Measurements from ENCODE around the gene TSPAN18. TPM values are rescaled to one million over a fixed set of nuclear protein-coding genes. Genes with fewer than 3 reads are reported as not detected.

Gene TSPAN18
- total RNA-seq, 1 donor from 2014 or later: 17.0 TPM

DNA sequence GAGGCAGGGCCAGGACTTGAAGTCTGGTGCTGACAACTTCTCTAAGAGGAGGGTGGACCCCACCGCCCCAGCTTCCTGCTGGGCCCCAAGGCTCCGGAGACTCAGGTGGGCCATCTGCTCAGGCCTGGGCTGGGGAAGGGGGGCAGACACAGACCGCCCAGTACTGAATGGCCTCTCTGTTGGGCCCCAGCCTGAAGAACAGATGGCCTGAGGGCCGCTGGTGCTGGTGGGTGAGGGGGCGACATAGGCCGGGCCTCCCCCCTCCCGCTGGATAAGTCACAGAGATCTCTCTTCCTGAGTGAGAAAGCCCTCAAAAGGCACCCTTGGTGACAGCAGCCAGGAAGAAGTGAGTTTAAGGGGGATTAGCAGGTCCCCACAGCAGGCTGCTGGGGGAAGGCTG lies 236.4 kb downstream of the TSPAN18 start:
- no peak for DNase-seq

DNA sequence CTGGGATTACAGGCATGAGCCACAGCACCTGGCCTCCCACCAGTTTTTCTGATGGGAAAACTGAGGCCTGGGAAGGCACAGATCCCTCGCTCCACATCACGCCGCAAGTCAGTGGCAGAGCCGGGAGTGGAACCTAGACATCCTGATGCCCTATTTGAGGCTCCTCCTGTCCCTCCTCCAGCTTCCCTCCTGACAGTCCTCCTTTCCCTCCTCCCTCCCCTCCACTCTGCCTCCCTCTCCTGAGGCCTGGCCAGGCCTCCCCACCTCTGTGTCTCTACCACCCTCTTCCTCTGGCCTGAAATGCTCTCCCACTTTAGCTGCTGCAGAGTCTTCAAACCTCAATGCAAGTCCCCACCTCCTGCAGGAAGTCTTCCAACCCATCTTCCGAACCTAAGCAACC lies 237.2 kb downstream of the TSPAN18 start:
- DNase-seq: no peak

DNA sequence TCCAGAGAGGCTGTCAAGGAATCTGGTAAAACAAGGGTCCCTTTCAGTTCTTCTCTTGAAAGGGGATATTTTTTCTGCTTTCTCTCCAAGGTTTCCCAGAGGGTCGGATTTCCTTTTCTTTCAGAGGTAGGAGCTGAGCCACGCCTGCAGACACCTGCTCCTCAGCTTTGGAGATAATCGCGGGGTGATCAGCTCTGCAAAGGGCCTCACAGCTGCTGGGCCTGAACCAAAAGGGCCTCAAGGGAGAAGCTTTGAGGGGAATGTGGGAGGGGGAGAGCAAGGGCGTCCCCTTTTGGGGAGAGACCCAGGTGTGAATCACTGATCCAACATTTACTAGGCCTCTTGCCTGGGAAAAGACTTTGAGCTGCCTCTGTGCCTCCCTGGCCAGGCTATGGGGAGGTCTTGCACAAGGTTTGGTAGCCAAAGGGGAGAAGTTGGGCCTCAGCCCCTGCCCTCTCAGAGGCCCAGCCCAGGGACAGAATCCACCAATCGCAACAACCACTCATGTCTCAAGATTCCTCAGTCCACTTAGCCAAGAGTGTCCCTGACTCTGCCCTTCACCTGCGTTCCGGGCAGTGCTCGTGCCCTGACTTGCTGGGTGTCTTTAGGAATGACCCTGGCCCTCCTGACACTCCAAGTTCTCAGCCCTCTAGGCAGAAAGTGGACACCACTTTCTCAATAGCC lies 237.9 kb downstream of the TSPAN18 start:
- DNase-seq: no peak

DNA sequence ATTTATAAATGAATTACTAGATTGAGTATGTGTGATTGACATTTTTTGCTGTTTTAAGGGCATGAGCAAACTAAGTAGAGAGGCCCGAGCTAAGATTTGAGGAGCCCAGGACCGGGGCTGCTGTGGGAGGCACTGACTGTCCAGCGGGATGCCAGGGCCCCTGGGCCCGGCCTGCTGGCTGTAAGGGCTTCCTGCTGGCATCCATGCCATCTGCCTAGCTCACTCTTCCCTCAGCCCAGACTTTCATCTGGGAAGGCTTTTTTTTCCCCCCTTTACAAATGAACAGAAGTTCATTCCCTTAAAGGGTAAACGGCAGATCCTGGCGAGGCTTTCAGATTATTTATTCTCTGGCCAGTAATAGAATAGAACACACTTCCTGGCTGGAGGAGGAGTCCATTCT lies 239.9 kb downstream of the TSPAN18 start:
- no peak for DNase-seq

DNA sequence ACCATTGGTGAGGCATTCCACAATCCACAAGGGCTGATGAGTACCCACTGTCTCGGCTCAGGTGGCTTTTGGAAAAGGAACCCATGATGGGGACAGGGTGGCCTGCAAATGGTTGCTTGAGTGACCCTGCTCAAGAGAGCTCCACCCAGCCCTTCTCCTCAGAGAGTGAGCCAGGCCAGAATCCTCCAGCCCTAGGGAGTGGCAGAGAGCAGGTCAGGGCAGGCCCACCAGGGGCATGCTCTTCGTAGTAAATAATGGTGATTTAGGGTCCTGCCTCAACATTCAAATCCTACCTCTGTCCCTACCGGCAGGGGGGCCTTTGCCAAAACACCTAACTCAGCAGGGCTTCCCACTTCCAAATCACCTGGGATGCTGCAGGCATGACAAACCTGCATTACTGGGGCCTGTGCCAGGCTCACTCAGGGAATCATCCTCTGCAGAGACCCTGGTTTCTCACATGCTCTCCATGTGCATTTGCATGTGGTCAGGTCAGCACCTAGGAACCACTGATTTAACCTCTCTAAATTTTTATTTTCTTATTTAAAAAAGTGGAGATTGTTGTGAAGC lies 241.3 kb downstream of the TSPAN18 start:
- DNase-seq: no peak

DNA sequence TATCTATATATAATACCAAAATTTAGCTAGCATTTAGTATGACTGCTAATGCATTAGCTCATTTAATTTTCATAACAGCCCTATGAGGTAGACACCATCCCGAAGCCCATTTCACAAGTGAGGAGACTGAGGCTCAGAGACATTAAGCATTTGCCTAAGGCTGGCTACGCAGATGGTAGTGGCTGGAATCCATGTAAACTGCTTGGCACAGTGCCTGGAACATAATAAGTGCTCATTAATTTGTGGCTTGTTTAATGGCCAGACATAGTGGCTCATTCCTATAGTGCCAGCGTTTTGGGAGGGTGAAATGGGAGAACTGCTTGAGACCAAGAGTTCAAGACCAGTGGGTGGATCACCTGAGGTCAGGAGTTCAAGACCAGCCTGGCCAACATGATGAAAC lies 241.7 kb downstream of the TSPAN18 start:
- no peak for DNase-seq

DNA sequence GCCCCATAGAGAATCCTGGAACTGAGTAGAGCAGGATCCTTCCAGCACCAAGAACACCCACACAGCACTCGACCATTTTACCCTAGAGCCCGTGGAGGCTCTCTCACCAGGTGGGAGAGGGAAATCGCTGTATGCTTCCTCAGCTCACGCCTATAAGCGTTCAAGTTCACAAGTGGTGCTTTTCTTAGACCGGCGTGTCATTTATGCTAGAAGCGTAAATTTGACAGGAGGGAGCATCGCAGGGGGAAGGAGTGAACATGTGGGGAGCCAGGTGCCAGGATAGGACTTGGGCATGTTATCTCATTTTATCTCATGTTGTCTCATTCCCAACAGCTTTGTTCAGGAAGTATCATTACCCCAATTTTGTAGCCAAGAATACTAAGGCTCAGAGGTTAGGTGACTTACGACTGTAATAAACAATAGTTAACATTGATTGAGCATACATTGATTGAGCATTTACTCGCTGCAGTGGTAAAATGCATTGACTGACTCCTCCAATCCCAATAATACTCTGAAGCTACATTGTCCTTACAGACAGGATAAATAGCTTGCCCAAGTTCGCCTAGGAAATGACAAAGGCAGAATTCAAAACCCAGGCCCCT lies 243.0 kb downstream of the TSPAN18 start:
- DNase-seq: no peak

DNA sequence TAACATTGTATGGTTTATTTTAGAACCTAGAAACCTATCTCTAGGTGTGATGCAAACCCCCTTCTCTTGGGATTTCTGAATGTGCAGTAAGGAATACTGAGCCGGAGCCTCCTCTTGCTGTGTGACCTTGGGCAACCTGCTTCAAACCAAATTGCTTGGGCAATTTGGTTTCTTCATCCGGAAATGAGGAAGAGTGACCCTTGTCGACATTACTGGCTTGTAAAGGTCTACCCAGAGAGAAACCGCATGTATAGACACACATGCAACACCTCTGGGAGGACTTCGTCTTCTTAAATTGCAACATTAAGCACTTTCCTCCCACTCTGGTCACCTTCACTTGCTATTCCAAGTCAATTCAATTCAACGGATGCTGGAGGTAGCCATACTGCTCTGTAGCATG lies 243.5 kb downstream of the TSPAN18 start:
- DNase-seq: no peak

DNA sequence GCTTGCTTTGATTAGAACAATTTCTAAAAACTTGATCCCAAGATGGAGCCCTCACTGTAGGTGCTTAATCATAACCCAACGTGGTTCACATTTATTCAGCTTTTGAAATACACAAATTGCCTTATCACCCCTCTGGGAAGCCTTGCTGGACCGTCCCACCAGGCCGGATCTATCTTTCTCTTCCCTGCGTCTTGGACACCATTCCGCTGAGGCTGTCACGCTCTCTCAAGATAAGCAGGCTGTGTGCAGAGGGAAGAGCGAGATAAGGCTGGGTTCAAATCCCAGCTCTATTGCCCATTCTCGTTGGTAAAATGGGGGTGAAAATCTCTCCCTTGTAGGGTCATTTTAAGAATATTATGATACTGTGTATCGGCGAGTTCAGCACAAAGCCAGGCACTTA lies 244.4 kb downstream of the TSPAN18 start:
- DNase-seq: no peak

DNA sequence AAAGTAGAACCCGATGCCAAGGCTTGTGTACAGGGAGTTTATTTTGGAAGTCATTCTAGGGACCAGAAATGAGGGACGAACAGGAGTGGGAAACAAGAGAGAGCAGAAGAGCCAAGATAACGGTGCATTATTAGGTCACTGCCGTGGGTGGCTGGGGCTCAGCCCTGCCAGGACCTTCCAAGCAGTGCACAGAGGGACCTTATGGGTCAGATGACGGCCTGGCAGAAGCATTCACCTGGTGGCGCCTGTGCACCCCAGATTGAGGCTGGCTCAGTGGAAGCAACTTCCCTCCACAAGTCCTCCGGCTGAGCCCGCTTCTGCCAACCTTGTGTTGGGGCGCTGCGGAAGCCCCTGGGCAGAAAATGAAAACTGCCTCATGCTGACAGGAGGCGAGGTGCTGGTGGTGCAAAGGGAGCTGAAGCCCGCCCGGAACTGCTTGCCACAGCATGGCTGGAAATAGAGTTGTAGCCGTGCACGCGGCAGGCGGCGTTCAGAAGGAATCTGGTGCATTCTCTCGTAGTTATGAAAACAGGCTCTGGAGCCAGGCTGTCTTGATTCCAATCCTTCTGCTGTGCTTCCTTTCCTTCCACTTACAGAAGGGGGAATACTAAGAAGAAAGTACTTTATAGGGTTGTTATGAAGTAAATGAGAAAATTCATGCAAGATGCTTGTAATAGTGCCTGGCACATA lies 246.1 kb downstream of the TSPAN18 start:
- DNase-seq: no peak

DNA sequence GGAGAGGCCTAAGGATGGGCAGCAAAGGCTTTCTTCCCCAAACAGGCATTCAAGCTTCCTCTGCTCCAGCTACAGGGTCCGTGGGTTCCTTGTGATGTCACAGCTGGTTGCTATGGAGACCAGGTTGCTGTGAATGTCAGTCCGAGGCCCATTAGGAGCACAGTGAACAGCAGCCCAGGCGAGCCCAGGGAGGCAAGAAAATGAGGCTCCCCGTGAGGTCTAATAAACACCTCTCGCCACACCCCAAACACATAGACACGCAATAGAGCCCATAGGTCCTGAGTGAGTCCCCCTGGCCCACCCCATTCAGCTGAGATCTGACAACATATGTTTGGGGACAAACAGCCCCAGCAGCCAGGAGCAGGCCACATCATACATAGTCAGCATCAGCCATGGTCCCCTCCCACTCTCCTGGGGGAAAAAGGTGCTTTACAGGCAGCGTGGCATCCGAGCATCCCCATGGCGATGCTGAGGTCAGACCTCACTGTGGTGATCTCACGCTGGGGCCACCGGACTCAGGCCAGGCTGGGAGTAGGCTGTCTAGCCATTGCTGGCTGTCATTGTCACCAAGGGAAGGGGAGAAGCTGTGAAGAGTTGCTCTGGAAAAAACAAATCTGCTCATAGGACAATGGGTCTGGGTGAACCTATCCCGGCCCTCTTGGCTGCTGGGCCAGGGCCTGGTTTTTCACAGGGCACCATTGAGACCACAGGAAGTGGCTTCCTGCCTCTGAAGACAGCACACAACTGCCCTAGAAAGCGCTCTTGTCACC lies 247.1 kb downstream of the TSPAN18 start:
- DNase-seq: no peak

DNA sequence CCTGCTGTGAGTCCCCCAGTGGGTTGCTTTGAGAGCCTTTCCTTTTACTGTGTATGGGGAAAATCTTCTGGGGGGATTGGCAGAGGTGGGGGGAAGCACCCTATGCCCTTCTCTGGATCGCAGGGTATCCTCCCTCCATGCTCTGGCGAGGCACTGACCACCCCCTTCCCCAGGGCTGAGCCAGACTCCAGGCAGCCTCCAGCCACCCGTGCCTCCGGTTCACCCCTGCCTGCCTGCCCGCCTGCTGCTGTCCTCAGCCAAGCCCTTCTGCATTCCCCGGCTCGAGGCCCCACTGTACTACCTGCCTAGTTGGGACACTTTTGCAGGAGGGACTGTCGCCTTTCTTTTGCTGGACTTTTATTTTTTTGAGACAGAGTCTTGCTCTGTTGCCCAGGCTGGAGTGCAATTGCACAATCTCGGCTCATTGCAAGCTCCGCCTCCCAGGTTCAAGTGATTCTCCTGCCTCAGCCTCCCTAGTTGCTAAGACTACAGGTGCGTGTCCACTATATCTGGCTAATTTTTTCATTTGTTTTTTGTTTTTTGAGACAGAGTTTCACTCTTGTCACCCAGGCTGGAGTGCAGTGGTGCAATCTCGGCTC lies 247.7 kb downstream of the TSPAN18 start:
- no peak for DNase-seq

DNA sequence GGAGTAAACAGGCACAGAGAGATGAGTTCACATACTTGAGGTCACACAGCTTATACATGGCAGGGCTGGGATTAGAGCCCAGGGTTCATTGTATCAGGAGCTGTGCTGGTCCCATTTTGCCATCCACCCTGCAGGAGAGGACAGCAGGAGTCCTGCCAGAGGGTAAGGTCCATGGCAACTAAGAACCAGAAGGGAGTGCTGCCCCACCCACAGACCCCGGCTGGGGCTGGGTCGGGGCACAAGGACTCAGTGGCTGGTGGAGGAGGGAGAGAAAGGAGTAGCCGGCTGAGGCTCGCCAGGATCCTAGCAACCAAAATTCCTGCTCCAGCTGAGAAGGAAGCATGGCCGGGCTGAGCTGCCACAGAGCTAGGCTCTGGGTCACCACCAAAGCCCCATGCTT lies 249.8 kb downstream of the TSPAN18 start:
- no peak for DNase-seq

DNA sequence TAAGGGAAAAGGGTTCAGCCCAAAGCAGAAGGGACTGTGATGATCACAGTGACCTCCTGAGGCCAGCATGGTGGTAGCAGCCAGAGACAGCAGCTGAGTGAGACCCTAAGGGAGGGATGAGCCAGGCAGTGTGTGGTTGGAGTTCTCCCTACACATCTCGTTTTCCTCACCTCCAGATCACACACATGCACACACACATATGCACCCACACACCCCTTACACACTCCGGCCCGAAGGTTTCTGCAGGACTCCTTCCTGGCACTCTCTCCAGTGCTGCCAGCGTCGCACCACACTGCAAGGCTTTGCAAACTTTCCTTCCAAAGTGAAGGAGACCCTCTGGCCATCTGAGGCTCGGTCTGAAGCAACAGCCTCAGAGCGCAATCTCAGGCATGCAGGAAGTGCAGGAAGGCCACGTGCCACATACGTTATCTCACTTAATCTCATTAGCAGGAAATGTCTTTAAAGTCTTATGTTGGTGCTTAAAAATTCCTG lies 250.8 kb downstream of the TSPAN18 start:
- no peak for DNase-seq

DNA sequence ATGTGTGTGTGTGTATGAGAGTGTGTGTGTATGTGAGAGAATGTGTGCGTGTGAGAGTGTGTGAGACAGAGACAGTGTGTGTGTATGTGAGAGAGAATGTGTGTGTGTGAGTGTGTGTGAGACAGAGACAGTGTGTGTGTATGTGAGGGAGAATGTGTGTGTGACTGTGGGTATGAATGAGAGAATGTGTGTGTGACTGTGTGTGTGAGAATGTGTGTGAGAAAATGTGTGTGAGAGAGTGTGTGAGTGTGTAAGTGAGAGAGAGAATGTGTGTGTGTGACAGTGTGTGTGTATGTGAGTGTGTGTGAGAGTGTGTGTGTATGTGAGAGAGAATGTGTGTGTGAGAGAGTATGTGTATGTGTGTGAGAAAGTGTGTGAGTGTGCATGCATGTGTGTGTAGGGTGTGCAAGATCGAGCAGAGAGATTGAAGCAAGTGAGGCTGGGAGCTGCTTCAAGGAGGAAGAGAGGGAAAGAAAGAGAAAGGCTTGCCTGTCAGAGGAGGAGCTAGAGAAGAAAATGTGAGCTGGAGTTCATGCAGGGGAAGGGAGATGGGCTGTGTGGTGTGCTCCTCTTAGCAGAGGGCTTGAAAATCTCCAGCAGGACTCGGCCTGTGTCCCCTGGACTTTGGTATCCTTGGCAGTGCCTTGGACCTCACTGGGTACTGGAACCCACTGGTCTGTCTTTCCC lies 251.7 kb downstream of the TSPAN18 start:
- no peak for DNase-seq

DNA sequence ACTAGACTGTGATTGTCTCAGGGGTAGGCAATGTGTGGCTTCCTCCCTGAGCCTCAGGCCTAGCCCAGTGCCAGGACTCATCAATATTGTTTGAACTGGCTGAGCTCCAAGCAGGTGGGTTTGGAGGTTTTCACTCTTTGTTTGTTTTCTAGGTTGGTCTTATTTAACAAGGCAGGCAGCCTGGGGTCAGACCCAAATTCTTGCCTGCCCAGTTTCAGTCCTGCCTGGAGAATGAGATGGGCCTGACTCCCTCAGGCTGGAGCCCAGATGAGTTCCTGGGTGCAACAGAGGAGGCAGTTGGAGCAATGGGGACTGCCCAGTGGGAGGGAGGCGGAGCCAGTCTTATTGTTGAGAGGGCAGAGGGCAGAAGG lies 252.2 kb downstream of the TSPAN18 start:
- DNase-seq: no peak

DNA sequence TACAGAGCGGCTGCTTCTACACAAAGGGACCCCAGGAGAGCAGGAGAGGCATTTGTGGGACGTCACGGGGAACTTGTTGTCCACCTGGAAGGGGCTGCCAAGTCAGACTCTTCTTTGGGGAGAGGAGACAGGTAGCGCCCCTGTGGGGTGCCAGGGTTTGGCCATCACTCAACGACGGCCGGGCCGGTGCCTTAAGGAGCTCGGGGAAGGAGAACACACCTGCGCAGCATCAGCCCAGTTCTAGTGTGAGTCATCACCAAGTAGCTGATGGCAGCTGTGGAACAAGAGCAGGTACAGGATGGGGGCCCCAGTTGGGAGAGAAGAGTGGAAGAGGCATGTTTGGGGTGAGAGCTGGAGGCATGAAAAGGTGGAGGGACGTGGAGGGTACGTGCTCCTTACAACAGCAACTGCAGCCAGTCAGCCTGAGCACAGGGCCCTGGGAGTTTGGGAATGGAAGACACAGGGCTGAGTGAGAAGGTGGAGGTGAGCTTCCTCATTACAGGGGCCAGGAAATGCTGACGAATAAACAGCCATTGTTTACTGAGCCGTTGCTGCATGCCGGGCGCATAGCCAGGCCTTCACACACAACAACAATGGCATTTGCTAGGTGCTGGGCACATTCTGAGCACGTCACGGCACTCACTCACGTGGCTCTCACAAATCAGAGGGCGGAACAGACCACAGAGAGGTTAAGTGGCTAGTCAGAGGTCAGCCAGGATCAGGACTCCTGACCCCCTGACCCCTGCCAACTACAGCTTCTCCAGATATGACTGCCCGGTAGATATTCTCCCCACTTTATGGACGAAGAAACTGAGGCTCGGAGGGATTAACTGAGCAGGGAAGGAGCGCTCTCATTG lies 253.0 kb downstream of the TSPAN18 start:
- DNase-seq: no peak

DNA sequence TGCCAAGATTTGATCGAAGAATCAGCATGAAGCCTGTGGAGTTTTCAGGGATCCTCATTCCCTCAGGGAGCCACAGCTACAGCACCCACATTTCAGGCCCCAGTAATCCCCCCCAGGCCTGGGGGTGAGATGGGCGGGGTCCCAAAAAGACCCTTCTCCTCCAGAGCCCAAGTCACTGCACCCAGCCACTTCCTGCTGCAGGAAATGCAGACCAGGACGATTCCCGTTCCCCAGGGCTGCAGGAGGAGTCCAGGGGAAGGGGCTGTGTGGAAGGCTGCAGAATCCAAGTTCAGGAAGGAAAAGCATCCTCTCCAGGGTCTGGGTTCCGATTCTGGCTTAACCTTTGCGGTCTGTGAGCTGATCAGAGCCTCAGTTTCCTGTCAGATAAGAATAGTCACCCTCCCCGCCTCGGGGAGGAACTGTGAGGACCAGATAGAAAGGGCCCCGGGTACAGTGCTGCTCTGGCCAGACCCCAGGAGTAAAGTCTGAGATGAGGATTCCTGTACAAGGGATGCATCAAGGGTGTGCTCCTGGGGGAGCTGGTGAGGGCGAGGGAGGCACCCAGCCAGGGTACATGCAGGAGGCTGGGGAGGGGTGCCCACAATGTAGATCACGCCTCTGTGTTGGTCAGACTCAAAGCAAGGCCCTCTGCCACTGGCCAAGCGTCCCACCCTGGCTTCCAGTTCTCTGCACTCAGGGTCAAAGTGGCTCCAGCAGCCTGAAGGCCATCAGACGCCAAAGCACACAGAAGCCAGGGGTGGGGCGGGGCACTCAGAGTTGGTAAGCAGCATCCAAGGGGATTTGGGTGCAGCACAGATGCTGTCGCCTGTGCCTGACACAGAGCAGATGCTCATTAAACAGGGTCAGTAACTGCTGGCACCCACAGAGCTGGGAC lies 254.0 kb downstream of the TSPAN18 start:
- no peak for DNase-seq
